Sigmoid colon (tissue), 7 donors: ENCODE results near the gene MRPL10. TPM values are rescaled to one million over a fixed set of nuclear protein-coding genes. Genes with fewer than 3 reads are reported as not detected.

Source experiments
- DNase-seq: peaks from one replicate; pipeline ENCODE4 v3.0.0-alpha.2; 2019
- H3K27ac ChIP-seq, 4 donors: fragments of 200-600 bp; sonication (generic); one replicate each; pipeline ENCODE4 v1.5.1; 2016 to 2019; ENCODE audit warnings: mild to moderate bottlenecking in 1 of 4
- H3K27me3 ChIP-seq, 3 donors: fragments of 200-600 bp; sonication (generic); one replicate each; pipeline ENCODE4 v1.5.1; 2019; ENCODE audit warnings: mild to moderate bottlenecking in 1 of 3
- H3K36me3 ChIP-seq, 4 donors: fragments of 200-600 bp; sonication (generic); one replicate each; pipeline ENCODE4 v1.5.1; 2016 to 2019
- H3K4me1 ChIP-seq, 4 donors: fragments of 200-600 bp; sonication (generic); one replicate each; pipeline ENCODE4 v1.5.1; 2017 to 2019
- H3K4me3 ChIP-seq, 4 donors: fragments of 200-600 bp; sonication (generic); one replicate each; pipeline ENCODE4 v1.5.1; 2017 to 2019; ENCODE audit warnings: mild to moderate bottlenecking in 2 of 4, moderate library complexity in 1 of 4
- H3K9me3 ChIP-seq, 4 donors: fragments of 200-600 bp in 3 of 4; sonication (generic) in 3 of 4; one replicate each; pipeline versions ENCODE4 v1.5.1 to v1.6.1; 2013 to 2019
- CTCF ChIP-seq, 4 experiments: fragments of 450-650 bp in 3 of 4; fragments of 200-600 bp in 1 of 4; IDR thresholded peaks; one replicate each; pipeline ENCODE4 v1.5.1; 2016 to 2019; ENCODE audit warnings: antibody characterized with exemption in 4 of 4, mild to moderate bottlenecking in 3 of 4, moderate library complexity in 2 of 4
- EP300 ChIP-seq, 4 donors: sonication (generic); formaldehyde crosslinking; IDR thresholded peaks; one replicate each; pipeline ENCODE4 v1.6.1; 2017; ENCODE audit warnings: antibody characterized with exemption in 4 of 4
- POLR2A ChIP-seq, 2 donors: fragments of 450-650 bp; IDR thresholded peaks; one replicate each; pipeline ENCODE4 v1.6.1; 2016; ENCODE audit warnings: antibody characterized with exemption in 2 of 2, mild to moderate bottlenecking in 2 of 2, moderate library complexity in 2 of 2
- POLR2AphosphoS5 ChIP-seq, 4 donors: sonication (generic); formaldehyde crosslinking; IDR thresholded peaks; one replicate each; pipeline ENCODE4 v1.6.1; 2017; ENCODE audit warnings: antibody characterized with exemption in 4 of 4
- WGBS, 2 donors: extraction: QIAGEN DNeasy Blood & Tissue Kit; methylation state at CpG; one replicate each; pipeline ENCODE4 v1.1.7; 2013; 5-methylcytosine and 5-hydroxymethylcytosine counted together
- intact Hi-C: fragments of 100-400 bp; cut with DNase I; formaldehyde crosslinking; loops from one replicate; pipeline ENCODE4 v1.15.1; 2023
- polyA plus RNA-seq, 3 donors: library from polyadenylated mRNA; stranded (reverse); fragments of 200-250 nt; gene quantifications; one replicate each; pipeline ENCODE4 v1.2.3, GENCODE V29; 2013
- total RNA-seq, 4 donors: library from RNA; depleted of rRNA; stranded (reverse); fragments of >200 nt; gene quantifications; one replicate each; pipeline ENCODE4 v1.1.0, GENCODE V29; 2016
- donor health status: healthy with polysubstance abuse.
- donor health status: Bipolar disorder and iron deficiency.
- donor health status: healthy.

MRPL10 gene
- total and polyA plus RNA-seq, 7 donors, result 38.8 to 58.8 (median 54.8) TPM

- Histone ChIP-seq H3K4me1 (peaks cover 0 to 22% (median 16%) of the 10 kb centered on the region in 4 donors), H3K36me3 (no peaks in the 10 kb centered on the region), H3K4me3 (no peak overlapping the region), H3K27ac (no peak overlapping the region), H3K9me3 (no peaks in the 10 kb centered on the region), H3K27me3 (peaks cover 34 to 58% (median 55%) of the 10 kb centered on the region in 3 donors)
- intact Hi-C loops, result loop anchor here (10.0 kb wide), 1 partner anchor 289 kb away; no protein-coding TSS in a partner anchor
- no peak for DNase-seq
- 84 to 88% methylated on average over 3 of the region's 3 CpGs for WGBS, 2 donors
- TF ChIP-seq CTCF (IDR thresholded peaks at IDR 0.05), result no peak
- no peak for TF ChIP-seq EP300 (IDR thresholded peaks at IDR 0.05)
- TF ChIP-seq POLR2AphosphoS5 (IDR thresholded peaks at IDR 0.05), result no peak
- TF ChIP-seq POLR2A (IDR thresholded peaks at IDR 0.05), result no peak
These were observed 14.4 kb upstream of the MRPL10 start for GRCh38 chr17:47845716-47846075.

DNA sequence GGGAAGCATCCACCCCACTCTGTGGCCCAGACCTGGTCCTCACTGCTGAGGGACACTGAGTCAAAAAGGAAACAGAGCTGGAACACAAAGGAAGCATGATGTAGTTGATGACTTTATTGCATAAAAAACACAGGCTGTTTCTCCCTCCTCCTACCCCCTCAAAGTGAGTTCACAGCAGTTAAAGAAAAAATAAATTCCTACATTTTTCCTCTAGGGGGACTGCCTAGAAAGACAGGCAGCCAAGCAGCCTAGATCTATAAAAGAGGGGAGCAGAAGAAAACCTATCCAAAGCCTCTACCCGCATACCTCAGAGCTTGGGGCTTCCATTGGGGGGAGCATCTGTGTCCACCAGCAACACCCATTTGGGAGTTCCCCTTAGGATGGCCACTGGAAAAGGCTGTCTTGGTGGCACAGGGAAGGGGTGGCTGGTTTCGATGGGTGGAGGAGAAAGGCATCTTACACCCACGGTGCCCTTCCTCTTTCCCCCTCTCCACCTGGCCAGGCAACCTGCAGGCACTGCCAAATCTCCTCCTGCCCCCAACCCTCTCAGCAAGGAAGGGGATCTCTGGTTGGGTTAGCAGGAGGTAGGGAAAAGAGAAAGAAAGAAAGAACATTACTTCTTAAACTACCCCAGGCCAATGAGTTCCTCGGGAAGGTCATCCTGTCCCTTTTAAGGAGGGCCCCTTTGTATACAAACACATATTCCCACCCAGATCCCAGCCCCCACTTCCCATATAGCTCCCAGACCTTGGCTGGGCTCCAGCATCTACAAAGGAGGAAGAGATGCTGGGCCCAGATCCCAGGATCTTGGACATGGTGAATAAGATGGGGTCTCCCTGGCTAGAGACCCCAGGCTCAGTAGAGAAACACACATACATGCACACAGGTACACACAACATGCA, 13.7 kb upstream of the MRPL10 start:
- WGBS, 2 donors, result 68 to 81% methylated on average over 4 of the region's 4 CpGs
- Histone ChIP-seq H3K36me3 (no peaks in the 10 kb centered on the region), H3K4me1 (peaks cover 0 to 26% (median 19%) of the 10 kb centered on the region in 4 donors), H3K4me3 (no peak overlapping the region), H3K27ac (no peak overlapping the region), H3K9me3 (no peaks in the 10 kb centered on the region), H3K27me3 (peaks cover 31 to 52% (median 50%) of the 10 kb centered on the region in 3 donors)
- DNase-seq, result no peak
- TF ChIP-seq EP300 (IDR thresholded peaks at IDR 0.05) (no peak), CTCF (IDR thresholded peaks at IDR 0.05) (no peak), POLR2A (IDR thresholded peaks at IDR 0.05) (no peak), POLR2AphosphoS5 (IDR thresholded peaks at IDR 0.05) (no peak)
- intact Hi-C loops, result loop anchor here (5.0 to 10.0 kb wide), 2 partner anchors 177 to 290 kb away; no protein-coding TSS in a partner anchor

DNA sequence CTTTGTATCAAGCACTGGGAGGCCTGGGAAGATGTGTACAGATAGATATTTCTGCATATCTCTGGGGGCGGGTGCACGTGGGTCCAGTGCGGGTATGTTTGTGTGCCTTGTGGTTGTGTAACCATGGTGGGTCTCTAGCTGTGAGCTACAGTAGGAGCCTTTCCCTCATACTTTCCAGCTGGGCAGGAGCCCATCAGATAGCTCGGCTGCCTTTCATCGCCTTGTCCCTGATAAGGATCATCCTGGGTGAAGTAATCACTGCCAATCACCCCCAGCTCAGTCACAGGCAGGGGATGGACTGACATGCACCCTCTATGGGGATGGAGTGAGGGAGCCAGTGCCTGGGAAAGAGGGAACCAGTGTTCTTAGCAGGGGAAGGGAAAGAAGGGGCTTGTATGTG, 12.9 kb upstream of the MRPL10 start:
- 24 to 67% methylated on average over 5 of the region's 5 CpGs for WGBS, 2 donors
- TF ChIP-seq POLR2A (IDR thresholded peaks at IDR 0.05) (no peak), CTCF (IDR thresholded peaks at IDR 0.05) (no peak), EP300 (IDR thresholded peaks at IDR 0.05) (no peak), POLR2AphosphoS5 (IDR thresholded peaks at IDR 0.05) (no peak)
- H3K9me3 ChIP-seq, result no peaks in the 10 kb centered on the region
- no peak overlapping the region for H3K27ac ChIP-seq
- DNase-seq, result no peak
- H3K27me3 ChIP-seq, result peaks cover 29 to 44% (median 42%) of the 10 kb centered on the region in 3 donors
- H3K36me3 ChIP-seq, result no peaks in the 10 kb centered on the region
- no peak overlapping the region for H3K4me3 ChIP-seq
- intact Hi-C loops, result loop anchor here (5.0 to 10.0 kb wide), 2 partner anchors 178 to 291 kb away; no protein-coding TSS in a partner anchor
- H3K4me1 ChIP-seq, result peaks cover 0 to 29% (median 25%) of the 10 kb centered on the region in 4 donors

DNA sequence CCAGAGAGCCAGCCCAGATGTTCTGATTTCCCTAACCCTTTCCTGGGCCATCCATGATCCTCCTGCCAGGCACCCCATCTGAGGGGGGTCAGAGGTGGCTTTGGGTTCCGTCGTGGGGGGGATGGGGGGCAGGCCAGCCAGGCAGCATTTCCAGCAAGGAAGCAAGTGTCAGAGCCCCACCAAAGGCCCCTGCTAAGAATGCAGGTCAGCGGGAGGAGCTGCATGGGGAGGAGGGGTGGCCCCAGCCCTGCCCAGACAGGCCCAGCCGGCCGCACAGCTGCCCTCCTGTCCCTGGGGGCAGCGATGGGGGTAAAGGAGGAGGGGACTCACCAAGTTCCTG, 12.0 kb upstream of the MRPL10 start:
- DNase-seq, result no peak
- H3K27me3 ChIP-seq, result peaks cover 27 to 35% (median 33%) of the 10 kb centered on the region in 3 donors
- H3K9me3 ChIP-seq, result no peaks in the 10 kb centered on the region
- H3K4me3 ChIP-seq, result no peak overlapping the region
- WGBS, 2 donors, result 15 to 35% methylated on average over 6 of the region's 6 CpGs
- H3K27ac ChIP-seq, result no peak overlapping the region
- intact Hi-C loops, result loop anchor here (5.0 to 10.0 kb wide), 2 partner anchors 179 to 291 kb away; no protein-coding TSS in a partner anchor
- peaks cover 0 to 7% (median 2%) of the 10 kb centered on the region in 4 donors for H3K36me3 ChIP-seq
- peaks cover 0 to 29% (median 25%) of the 10 kb centered on the region in 4 donors for H3K4me1 ChIP-seq
- TF ChIP-seq POLR2AphosphoS5 (IDR thresholded peaks at IDR 0.05) (no peak), POLR2A (IDR thresholded peaks at IDR 0.05) (no peak), CTCF (IDR thresholded peaks at IDR 0.05) (peak in 1 of 4 experiments; percentile 17), EP300 (IDR thresholded peaks at IDR 0.05) (no peak)
